MM.1S (cell line): ENCODE data around the gene ADAMTS17.

Experiments
- DNase-seq: peaks from one replicate; pipeline ENCODE4 v3.0.0-alpha.2; 2015
- H2AFZ ChIP-seq: fragments of 300-600 bp; sonication (generic); 2 replicates; pipeline ENCODE4 v1.6.0; 2016; ENCODE audit warnings: antibody characterized with exemption, low read length
- H3F3A ChIP-seq: fragments of 300-600 bp; sonication (generic); 2 replicates; pipeline ENCODE4 v1.6.1; 2016; ENCODE audit warnings: mild to moderate bottlenecking, antibody characterized with exemption, low read length, moderate library complexity, mixed read lengths; ENCODE audit not compliant: insufficient read depth
- H3K27ac ChIP-seq: fragments of 300-600 bp; sonication (generic); 2 replicates; pipeline ENCODE4 v1.5.1; 2016; ENCODE audit warnings: mild to moderate bottlenecking, low read length
- H3K27me3 ChIP-seq: fragments of 300-600 bp; sonication (generic); replicated peaks from 2 replicates; pipeline ENCODE4 v1.6.0; 2016; ENCODE audit warnings: low read length; ENCODE audit not compliant: insufficient read depth
- H3K36me3 ChIP-seq: fragments of 300-600 bp; sonication (generic); replicated peaks from 2 replicates; pipeline ENCODE4 v1.6.1; 2016; ENCODE audit warnings: mild to moderate bottlenecking, low read length, mixed read lengths; ENCODE audit not compliant: insufficient read depth
- H3K4me1 ChIP-seq: fragments of 300-600 bp; sonication (generic); 2 replicates; pipeline ENCODE4 v1.6.1; 2016; ENCODE audit warnings: low read length, mixed read lengths
- H3K4me2 ChIP-seq: fragments of 300-600 bp; sonication (generic); 2 replicates; pipeline ENCODE4 v1.6.0; 2016; ENCODE audit warnings: low read depth, low read length
- H3K4me3 ChIP-seq: fragments of 300-600 bp; sonication (generic); 2 replicates; pipeline ENCODE4 v1.5.1; 2016; ENCODE audit warnings: low read length, mixed read lengths
- H3K79me2 ChIP-seq: fragments of 300-600 bp; sonication (generic); 2 replicates; pipeline ENCODE4 v1.6.1; 2016; ENCODE audit warnings: mixed run types, low read length, mixed read lengths
- H3K9ac ChIP-seq: fragments of 300-600 bp; sonication (generic); 2 replicates; pipeline ENCODE4 v1.6.1; 2016; ENCODE audit warnings: low read length, mixed read lengths
- H3K9me2 ChIP-seq: fragments of 300-600 bp; sonication (generic); replicated peaks from 2 replicates; pipeline ENCODE4 v1.6.1; 2016; ENCODE audit warnings: mild to moderate bottlenecking, low read length, mixed read lengths; ENCODE audit not compliant: insufficient read depth
- H3K9me3 ChIP-seq: fragments of 300-600 bp; sonication (generic); replicated peaks from 2 replicates; pipeline ENCODE4 v1.6.1; 2016; ENCODE audit warnings: mild to moderate bottlenecking, low read length, mixed read lengths; ENCODE audit not compliant: insufficient read depth
- H4K20me1 ChIP-seq: fragments of 300-600 bp; sonication (generic); 2 replicates; pipeline ENCODE4 v1.6.1; 2016; ENCODE audit warnings: mild to moderate bottlenecking, low read length, moderate library complexity, mixed read lengths; ENCODE audit not compliant: insufficient read depth
- CTCF ChIP-seq: fragments of 300-600 bp; sonication (generic); IDR thresholded peaks from 2 replicates; pipeline ENCODE4 v1.5.1; 2016; ENCODE audit warnings: antibody characterized with exemption, low read length, mixed read lengths
- EZH2 ChIP-seq: fragments of 300-600 bp; sonication (generic); optimal IDR thresholded peaks from 2 replicates; pipeline ENCODE3; 2017; ENCODE audit warnings: low read depth, mild to moderate bottlenecking, antibody characterized with exemption, low read length, mixed read lengths
- EZH2phosphoT487 ChIP-seq: fragments of 300-600 bp; sonication (generic); IDR thresholded peaks from 2 replicates; pipeline ENCODE4 v1.6.1; 2018; ENCODE audit warnings: antibody characterized with exemption, low read length

The ADAMTS17 gene

GRCh38 chr15:100022806-100023205 lies 319.0 kb downstream of the ADAMTS17 start:
- Histone ChIP-seq H2AFZ (no peak overlapping the region), H3K79me2 (no peaks in the 10 kb centered on the region), H3K9me2 (no peaks in the 10 kb centered on the region), H3K4me2 (no peak overlapping the region), H3F3A (no peaks in the 10 kb centered on the region), H3K9me3 (no peaks in the 10 kb centered on the region), H4K20me1 (no peaks in the 10 kb centered on the region), H3K27ac (no peak overlapping the region), H3K4me3 (no peak overlapping the region), H3K27me3 (no peaks in the 10 kb centered on the region), H3K4me1 (no peaks in the 10 kb centered on the region), H3K9ac (no peak overlapping the region), H3K36me3 (no peaks in the 10 kb centered on the region)
- TF ChIP-seq EZH2, result no peak
- TF ChIP-seq CTCF, result no peak
- TF ChIP-seq EZH2phosphoT487, result no peak
- no peak for DNase-seq

GRCh38 chr15:100022391-100022790 lies 319.4 kb downstream of the ADAMTS17 start:
- no peak for DNase-seq
- Histone ChIP-seq H3K27me3 (no peaks in the 10 kb centered on the region), H3K4me1 (no peaks in the 10 kb centered on the region), H3K4me2 (no peak overlapping the region), H3K9ac (no peak overlapping the region), H4K20me1 (no peaks in the 10 kb centered on the region), H3K9me2 (no peaks in the 10 kb centered on the region), H2AFZ (no peak overlapping the region), H3F3A (no peaks in the 10 kb centered on the region), H3K4me3 (no peak overlapping the region), H3K9me3 (no peaks in the 10 kb centered on the region), H3K79me2 (no peaks in the 10 kb centered on the region), H3K27ac (no peak overlapping the region), H3K36me3 (no peaks in the 10 kb centered on the region)
- TF ChIP-seq CTCF (no peak), EZH2 (no peak), EZH2phosphoT487 (no peak)

GRCh38 chr15:100021653-100022052 lies 320.1 kb downstream of the ADAMTS17 start:
- no peak overlapping the region for H3K4me2 ChIP-seq

More at GRCh38 chr15:100021653-100022052, 320.1 kb downstream of the ADAMTS17 start:
- H3F3A ChIP-seq, result no peaks in the 10 kb centered on the region
- H3K27ac ChIP-seq, result no peak overlapping the region
- no peaks in the 10 kb centered on the region for H3K27me3 ChIP-seq
- H4K20me1 ChIP-seq, result no peaks in the 10 kb centered on the region
- H3K9me2 ChIP-seq, result no peaks in the 10 kb centered on the region
- no peaks in the 10 kb centered on the region for H3K9me3 ChIP-seq
- no peaks in the 10 kb centered on the region for H3K79me2 ChIP-seq
- TF ChIP-seq EZH2 (no peak), EZH2phosphoT487 (no peak), CTCF (no peak)
- no peak overlapping the region for H3K9ac ChIP-seq
- no peak overlapping the region for H2AFZ ChIP-seq
- H3K4me3 ChIP-seq, result no peak overlapping the region
- no peak for DNase-seq
- no peaks in the 10 kb centered on the region for H3K36me3 ChIP-seq
- no peaks in the 10 kb centered on the region for H3K4me1 ChIP-seq
